HG02623 (cell line): ENCODE results near the gene SMAP2.
"Not testable (repeated sequence)": the region's sequence is repeated elsewhere in the genome, so short reads cannot be mapped to it uniquely, and the experiment has no call there.

Source experiments
- ATAC-seq: cut with Tn5 transposase; IDR thresholded peaks from one replicate; pipeline ENCODE4 v1.9.1; 2021; ENCODE audit warnings: moderate library complexity; ENCODE audit not compliant: unreplicated experiment

The SMAP2 gene

GRCh38 chr1:40373323-40374283, at the start of gene SMAP2:
Gene SMAP2 (plus strand): TSS chr1:40373727. CDS start chr1:40374121, 394 bp downstream.
- ATAC-seq: peak; percentile 89

GRCh38 chr1:40331403-40331802, 42.1 kb upstream of the SMAP2 start:
- not testable (repeated sequence) for ATAC-seq

GRCh38 chr1:40332695-40333094, 40.8 kb upstream of the SMAP2 start:
- no peak for ATAC-seq

GRCh38 chr1:40337443-40337842, 36.1 kb upstream of the SMAP2 start:
- no peak for ATAC-seq

- no peak for ATAC-seq
These were observed 34.6 kb upstream of the SMAP2 start for GRCh38 chr1:40338745-40339419.

GRCh38 chr1:40339420-40340323, 33.9 kb upstream of the SMAP2 start:
- ATAC-seq: no peak

- ATAC-seq: no peak
These were observed 31.8 kb upstream of the SMAP2 start for GRCh38 chr1:40341491-40342380.

- ATAC-seq: not testable (repeated sequence)
These were observed 31.2 kb upstream of the SMAP2 start for GRCh38 chr1:40342381-40342717.

- ATAC-seq: no peak
These were observed 28.9 kb upstream of the SMAP2 start for GRCh38 chr1:40344597-40344996.

GRCh38 chr1:40350391-40350790, 23.1 kb upstream of the SMAP2 start:
- ATAC-seq: no peak

GRCh38 chr1:40351124-40351523, 22.4 kb upstream of the SMAP2 start:
- ATAC-seq: no peak

GRCh38 chr1:40352126-40352525, 21.4 kb upstream of the SMAP2 start:
- ATAC-seq: no peak

- ATAC-seq: no peak
These were observed 20.4 kb upstream of the SMAP2 start for GRCh38 chr1:40353082-40353481.

GRCh38 chr1:40357625-40358024, 15.9 kb upstream of the SMAP2 start:
- no peak for ATAC-seq

- ATAC-seq: no peak
These were observed 12.9 kb upstream of the SMAP2 start for GRCh38 chr1:40360631-40361030.

- ATAC-seq: no peak
These were observed 12.3 kb upstream of the SMAP2 start for GRCh38 chr1:40361201-40361600.

- no peak for ATAC-seq
These were observed 11.9 kb upstream of the SMAP2 start for GRCh38 chr1:40361637-40362036.

- ATAC-seq: no peak
These were observed 11.3 kb upstream of the SMAP2 start for GRCh38 chr1:40362199-40362598.

GRCh38 chr1:40362699-40363098, 10.8 kb upstream of the SMAP2 start:
- ATAC-seq: no peak

- peak; percentile 92 for ATAC-seq
These were observed 9.8 kb upstream of the SMAP2 start for GRCh38 chr1:40363721-40364120.
